Immature natural killer cell (primary cell): ENCODE measurements around the gene FGD4. TPM values are rescaled to one million over a fixed set of nuclear protein-coding genes. Genes with fewer than 3 reads are reported as not detected.
A peak's percentile ranks its signal among the peaks of the same experiment; 100 is the strongest.
"Not testable (repeated sequence)": the region's sequence is repeated elsewhere in the genome, so short reads cannot be mapped to it uniquely, and the experiment has no call there.

Experiments used
- DNase-seq, 3 donors: peaks; one replicate each; pipeline ENCODE4 v3.0.0; 2022; ENCODE audit warnings: mixed read lengths in 1 of 3
- H3K27ac Mint-ChIP-seq, 6 donors: one replicate each; pipeline ENCODE4 v1.8.0; 2020; ENCODE audit warnings: mixed read lengths in 6 of 6, mild to moderate bottlenecking in 5 of 6, inconsistent platforms in 4 of 6, moderate library complexity in 3 of 6
- H3K27me3 Mint-ChIP-seq, 3 donors: one replicate each; pipeline ENCODE4 v1.8.0; 2020 to 2021; ENCODE audit warnings: low read depth in 3 of 3, mild to moderate bottlenecking in 3 of 3, mixed read lengths in 3 of 3, moderate library complexity in 3 of 3, inconsistent platforms in 1 of 3
- H3K36me3 Mint-ChIP-seq, 3 donors: one replicate each; pipeline ENCODE4 v1.8.0; 2020; ENCODE audit warnings: mixed read lengths in 3 of 3, inconsistent platforms in 2 of 3, mild to moderate bottlenecking in 2 of 3
- H3K4me1 Mint-ChIP-seq, 2 donors: one replicate each; pipeline ENCODE4 v1.8.0; 2020; ENCODE audit warnings: inconsistent platforms in 2 of 2, mild to moderate bottlenecking in 2 of 2, mixed read lengths in 2 of 2, moderate library complexity in 1 of 2
- H3K4me3 Mint-ChIP-seq, 5 donors: one replicate each; pipeline ENCODE4 v1.8.0; 2020; ENCODE audit warnings: mild to moderate bottlenecking in 5 of 5, mixed read lengths in 5 of 5, inconsistent platforms in 3 of 5, moderate library complexity in 3 of 5
- H3K9me3 Mint-ChIP-seq, 6 donors: one replicate each; pipeline ENCODE4 v1.8.0; 2020; ENCODE audit warnings: mild to moderate bottlenecking in 6 of 6, mixed read lengths in 6 of 6, inconsistent platforms in 4 of 6, moderate library complexity in 3 of 6
- polyA plus RNA-seq, 3 donors: library from polyadenylated mRNA; unstranded; fragments of 300-500 nt; fragmentation: Illumina TruSeq; gene quantifications; one replicate each; pipeline ENCODE4 v1.2.3, GENCODE V29; 2021

The FGD4 gene
- polyA plus RNA-seq, 3 donors from 2014 or later = 0.12 to 2.3 (median 0.39) TPM

DNA sequence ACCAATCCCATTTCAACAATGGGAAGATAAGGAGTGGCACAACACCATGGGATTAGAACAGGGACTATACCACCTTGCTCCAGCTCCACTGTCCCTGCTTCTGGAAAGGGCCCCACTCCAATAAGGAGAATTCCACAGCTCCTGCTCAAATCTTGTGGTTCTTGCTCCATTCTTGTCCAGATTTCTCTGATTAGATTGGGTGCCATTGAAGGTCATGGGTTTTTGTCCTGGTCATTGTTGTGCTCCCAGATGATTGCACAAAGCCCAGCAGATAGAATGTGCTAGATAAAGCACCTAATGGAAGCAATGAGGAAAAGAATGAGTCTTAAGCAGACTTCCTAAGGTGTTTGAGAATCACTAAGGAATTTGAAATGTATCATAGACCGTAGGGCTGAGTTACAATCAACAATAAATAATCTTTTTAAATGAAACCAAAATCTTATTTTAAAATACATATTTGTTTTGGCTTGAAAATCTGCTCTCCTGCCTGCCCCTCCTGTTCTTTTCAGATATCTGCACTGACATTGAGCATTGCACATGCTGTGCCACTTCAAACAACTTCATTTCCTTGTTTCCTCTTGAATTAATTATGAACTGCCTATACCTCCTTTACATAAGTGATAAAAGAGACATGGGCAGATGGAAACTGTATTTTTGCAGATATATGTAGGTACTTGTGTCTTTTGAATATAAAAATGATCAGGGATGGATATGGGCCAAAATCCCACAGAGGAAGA lies 115.9 kb downstream of the FGD4 start:
- no peaks in the 10 kb centered on the region for H3K9me3 Mint-ChIP-seq
- DNase-seq = no peak
- H3K27me3 Mint-ChIP-seq = peaks cover 2 to 13% (median 5%) of the 10 kb centered on the region in 3 donors
- H3K27ac Mint-ChIP-seq = no peak overlapping the region
- H3K36me3 Mint-ChIP-seq = no peaks in the 10 kb centered on the region
- H3K4me3 Mint-ChIP-seq = no peak overlapping the region
- no peaks in the 10 kb centered on the region for H3K4me1 Mint-ChIP-seq

DNA sequence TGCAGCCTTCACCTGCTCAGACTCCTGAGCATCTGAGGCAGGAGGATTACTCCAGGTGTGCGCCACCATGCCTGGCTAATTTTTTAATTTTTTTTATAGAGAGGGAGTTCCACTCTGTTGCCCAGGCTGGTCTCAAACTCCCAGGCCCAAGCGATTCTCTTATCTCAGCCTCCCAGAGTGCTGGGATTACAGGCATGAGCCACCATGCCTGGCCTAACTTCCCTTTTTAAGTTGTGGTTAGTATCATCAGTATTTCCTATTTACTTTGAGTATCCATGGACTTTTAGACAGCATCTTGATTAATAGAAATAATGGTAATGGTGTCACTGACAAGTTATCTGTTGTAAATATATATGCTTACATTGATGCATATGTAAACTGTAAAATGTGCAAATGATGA lies 116.9 kb downstream of the FGD4 start:
- Mint-ChIP-seq H3K36me3 (no peaks in the 10 kb centered on the region), H3K4me1 (no peaks in the 10 kb centered on the region), H3K27me3 (peaks cover 2 to 10% (median 5%) of the 10 kb centered on the region in 3 donors), H3K9me3 (no peaks in the 10 kb centered on the region), H3K27ac (no peak overlapping the region), H3K4me3 (no peak overlapping the region)
- no peak for DNase-seq

- H3K4me1 Mint-ChIP-seq = peaks cover 10 to 12% of the 10 kb centered on the region in 2 donors
- no peaks in the 10 kb centered on the region for H3K36me3 Mint-ChIP-seq
- no peak for DNase-seq
- H3K4me3 Mint-ChIP-seq = no peak overlapping the region
- no peaks in the 10 kb centered on the region for H3K9me3 Mint-ChIP-seq
- H3K27ac Mint-ChIP-seq = no peak overlapping the region
- H3K27me3 Mint-ChIP-seq = peaks cover 2 to 8% (median 3%) of the 10 kb centered on the region in 3 donors
These were observed 118.6 kb downstream of the FGD4 start for GRCh38 chr12:32517966-32518365.

- H3K27me3 Mint-ChIP-seq = peaks cover 0 to 4% (median 2%) of the 10 kb centered on the region in 3 donors
- H3K36me3 Mint-ChIP-seq = no peaks in the 10 kb centered on the region
- no peak overlapping the region for H3K4me3 Mint-ChIP-seq
- H3K4me1 Mint-ChIP-seq = peaks cover 11 to 17% of the 10 kb centered on the region in 2 donors
- no peak for DNase-seq
- no peak overlapping the region for H3K27ac Mint-ChIP-seq
- H3K9me3 Mint-ChIP-seq = no peaks in the 10 kb centered on the region
These were observed 119.7 kb downstream of the FGD4 start for GRCh38 chr12:32519047-32519446.

- Mint-ChIP-seq H3K36me3 (no peaks in the 10 kb centered on the region), H3K27me3 (peaks cover 0 to 2% (median 0%) of the 10 kb centered on the region in 3 donors), H3K4me1 (peaks cover 11 to 17% of the 10 kb centered on the region in 2 donors), H3K4me3 (peak overlapping the region in 1 of 5 donors; percentile 10), H3K27ac (peak overlapping the region in 2 of 6 donors; percentile 0 to 12), H3K9me3 (no peaks in the 10 kb centered on the region)
- DNase-seq = no peak
These were observed 123.2 kb downstream of the FGD4 start for GRCh38 chr12:32522331-32523221.

GRCh38 chr12:32525802-32526201 lies 126.4 kb downstream of the FGD4 start:
- not testable (repeated sequence) for H3K27me3 Mint-ChIP-seq

DNA sequence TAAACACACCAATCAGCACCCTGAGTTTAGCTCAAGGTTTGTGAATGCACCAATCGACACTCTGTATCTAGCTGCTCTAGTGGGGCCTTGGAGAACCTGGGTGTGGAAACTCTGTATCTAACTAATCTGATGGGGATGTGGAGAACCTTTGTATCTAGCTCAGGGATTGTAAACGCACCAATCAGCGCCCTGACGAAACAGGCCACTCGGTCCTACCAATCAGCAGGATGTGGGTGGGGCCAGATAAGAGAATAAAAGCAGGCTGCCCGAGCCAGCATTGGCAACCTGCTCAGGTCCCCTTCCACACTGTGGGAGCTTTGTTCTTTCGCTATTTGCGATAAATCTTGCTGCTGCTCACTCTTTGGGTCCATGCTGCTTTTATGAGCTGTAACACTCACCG lies 127.0 kb downstream of the FGD4 start:
- H3K4me1 Mint-ChIP-seq = peaks cover 11 to 17% of the 10 kb centered on the region in 2 donors
- not testable (repeated sequence) for H3K9me3 Mint-ChIP-seq, H3K27ac Mint-ChIP-seq, H3K27me3 Mint-ChIP-seq, DNase-seq, H3K4me3 Mint-ChIP-seq, H3K36me3 Mint-ChIP-seq

More at GRCh38 chr12:32525802-32526201, 126.4 kb downstream of the FGD4 start:
- not testable (repeated sequence) for H3K4me3 Mint-ChIP-seq, DNase-seq, H3K36me3 Mint-ChIP-seq, H3K27ac Mint-ChIP-seq, H3K9me3 Mint-ChIP-seq
- peaks cover 11 to 17% of the 10 kb centered on the region in 2 donors for H3K4me1 Mint-ChIP-seq

DNA sequence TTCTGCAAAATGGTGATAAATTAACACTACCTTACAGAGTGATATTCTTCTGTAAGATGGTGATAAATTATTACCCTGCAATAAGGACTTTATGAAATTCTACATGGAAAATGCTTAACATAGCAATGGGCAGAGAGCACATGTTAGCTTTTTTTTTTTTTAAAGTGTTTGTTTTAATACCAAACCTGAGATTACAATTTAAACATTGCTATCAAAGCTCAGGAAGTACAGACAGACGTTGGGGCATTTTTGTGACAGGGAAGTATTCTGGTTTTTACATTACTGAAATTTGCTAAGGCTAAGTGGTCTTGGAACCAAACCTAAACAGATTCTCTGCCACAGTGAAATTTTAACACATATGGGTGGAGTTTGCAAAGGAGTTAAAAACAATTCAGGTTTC lies 133.1 kb downstream of the FGD4 start:
- Mint-ChIP-seq H3K36me3 (no peaks in the 10 kb centered on the region), H3K27me3 (peaks cover 0 to 2% (median 2%) of the 10 kb centered on the region in 3 donors), H3K4me3 (no peak overlapping the region), H3K9me3 (no peaks in the 10 kb centered on the region), H3K27ac (no peak overlapping the region), H3K4me1 (peaks cover 20 to 23% of the 10 kb centered on the region in 2 donors)
- no peak for DNase-seq

DNA sequence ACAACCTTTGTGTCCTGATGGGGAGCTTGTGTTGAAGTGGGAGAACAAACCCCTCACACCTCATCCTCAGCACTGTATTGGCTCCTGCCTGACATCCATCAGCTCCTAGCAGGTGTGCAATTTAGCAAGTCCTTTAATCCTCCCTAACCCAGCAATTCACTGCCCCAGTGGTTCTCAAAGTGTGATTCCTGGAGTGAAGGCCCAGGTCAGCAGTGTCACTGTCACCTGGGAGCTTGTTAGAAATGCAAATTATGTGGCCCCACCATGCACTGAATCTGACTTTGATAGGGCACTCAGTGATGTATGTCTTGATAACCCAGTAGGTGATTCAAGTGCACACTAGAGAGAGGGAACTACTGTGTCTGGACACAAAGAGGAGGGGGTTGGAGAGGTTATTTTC lies 133.6 kb downstream of the FGD4 start:
- Mint-ChIP-seq H3K36me3 (no peaks in the 10 kb centered on the region), H3K27me3 (peaks cover 0 to 2% (median 2%) of the 10 kb centered on the region in 3 donors), H3K9me3 (no peaks in the 10 kb centered on the region), H3K4me1 (peaks cover 20 to 23% of the 10 kb centered on the region in 2 donors), H3K27ac (no peak overlapping the region), H3K4me3 (peak overlapping the region in 1 of 5 donors; percentile 10)
- no peak for DNase-seq

DNA sequence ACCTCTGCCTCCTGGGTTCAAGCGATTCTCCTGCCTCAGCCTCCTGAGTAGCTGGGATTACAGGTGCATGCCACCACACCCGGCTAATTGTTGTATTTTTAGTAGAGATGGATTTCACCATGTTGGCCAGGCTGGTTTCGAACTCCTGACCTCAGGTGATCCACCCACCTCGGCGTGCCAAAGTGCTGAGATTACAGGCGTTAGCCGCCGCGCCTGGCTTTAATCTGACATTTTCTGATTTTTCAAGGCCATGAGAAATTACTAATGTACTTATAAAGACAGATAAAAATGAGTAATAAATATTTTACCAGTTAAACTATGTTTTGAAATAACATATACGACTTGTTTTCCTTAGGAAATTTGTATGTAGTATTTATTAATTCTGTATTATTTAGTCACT lies 134.1 kb downstream of the FGD4 start:
- not testable (repeated sequence) for H3K36me3 Mint-ChIP-seq, H3K27ac Mint-ChIP-seq, H3K9me3 Mint-ChIP-seq, H3K27me3 Mint-ChIP-seq, H3K4me3 Mint-ChIP-seq, DNase-seq
- H3K4me1 Mint-ChIP-seq = peaks cover 20 to 23% of the 10 kb centered on the region in 2 donors

GRCh38 chr12:32533971-32534590 lies 134.7 kb downstream of the FGD4 start:
- Mint-ChIP-seq H3K4me1 (peaks cover 20 to 23% of the 10 kb centered on the region in 2 donors), H3K27ac (peak overlapping the region in 3 of 6 donors; percentile 8 to 67 (median 24)), H3K4me3 (peak overlapping the region; percentile 59 to 82 (median 75)), H3K27me3 (peaks cover 0 to 2% (median 2%) of the 10 kb centered on the region in 3 donors), H3K9me3 (no peaks in the 10 kb centered on the region), H3K36me3 (no peaks in the 10 kb centered on the region)
- DNase-seq = no peak

GRCh38 chr12:32534698-32535097 lies 135.3 kb downstream of the FGD4 start:
- DNase-seq = no peak
- H3K9me3 Mint-ChIP-seq = no peaks in the 10 kb centered on the region
- peaks cover 0 to 2% (median 2%) of the 10 kb centered on the region in 3 donors for H3K27me3 Mint-ChIP-seq
- H3K4me1 Mint-ChIP-seq = peaks cover 20 to 23% of the 10 kb centered on the region in 2 donors
- no peaks in the 10 kb centered on the region for H3K36me3 Mint-ChIP-seq
- peak overlapping the region; percentile 59 to 82 (median 75) for H3K4me3 Mint-ChIP-seq
- H3K27ac Mint-ChIP-seq = peak overlapping the region in 1 of 6 donors; percentile 24

DNA sequence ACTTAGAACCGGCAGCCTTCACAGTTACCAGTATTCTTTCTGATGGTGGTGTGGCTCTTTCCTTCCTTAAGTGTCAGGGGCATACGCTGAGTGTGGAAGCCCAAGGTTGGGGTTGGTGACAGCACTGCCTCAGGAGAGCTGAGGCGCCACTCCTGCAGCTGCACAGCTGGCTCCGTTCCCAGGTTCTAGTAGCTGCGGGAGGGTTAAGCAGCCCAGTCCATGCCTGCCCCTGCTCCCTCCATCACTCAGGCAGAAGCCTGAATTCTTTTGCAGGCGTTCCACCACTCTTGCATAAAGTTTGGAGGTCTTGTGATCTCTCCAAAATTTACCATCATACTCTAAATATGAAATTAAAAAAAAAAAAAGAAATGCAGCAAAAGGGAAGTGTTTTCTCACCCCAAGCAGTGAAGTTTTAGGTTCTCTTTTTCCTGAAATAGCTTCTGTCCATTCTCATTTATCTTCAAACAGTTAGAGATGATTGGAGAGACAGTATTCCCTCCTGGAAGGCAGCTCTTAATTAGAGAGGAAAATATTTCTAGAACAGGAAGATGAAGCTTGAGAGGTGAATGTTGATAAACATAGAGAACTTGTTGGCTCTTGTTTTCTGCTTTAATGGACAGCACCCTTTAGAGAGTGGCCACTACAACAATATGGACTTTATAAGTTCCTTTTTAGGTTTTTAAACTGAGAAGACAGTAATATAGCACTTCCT lies 136.1 kb downstream of the FGD4 start:
- Mint-ChIP-seq H3K4me1 (peaks cover 20 to 23% of the 10 kb centered on the region in 2 donors), H3K4me3 (peak overlapping the region; percentile 59 to 82 (median 75)), H3K9me3 (no peaks in the 10 kb centered on the region), H3K27ac (no peak overlapping the region), H3K27me3 (peaks cover 0 to 2% (median 2%) of the 10 kb centered on the region in 3 donors), H3K36me3 (no peaks in the 10 kb centered on the region)
- no peak for DNase-seq
